MM.1S (cell line): Measurements from ENCODE around the gene LMO7.

Experiments
- EZH2 ChIP-seq: fragments of 300-600 bp; sonication (generic); optimal IDR thresholded peaks from 2 replicates; pipeline ENCODE3; 2017; ENCODE audit warnings: low read depth, mild to moderate bottlenecking, antibody characterized with exemption, low read length, mixed read lengths
- EZH2phosphoT487 ChIP-seq: fragments of 300-600 bp; sonication (generic); IDR thresholded peaks from 2 replicates; pipeline ENCODE4 v1.6.1; 2018; ENCODE audit warnings: antibody characterized with exemption, low read length
- TF ChIP-seq, protein P1 (sequence below): fragments of 300-600 bp; sonication (generic); IDR thresholded peaks from 2 replicates; pipeline ENCODE4 v1.5.1; 2016; ENCODE audit warnings: antibody characterized with exemption, low read length, mixed read lengths

DNA sequence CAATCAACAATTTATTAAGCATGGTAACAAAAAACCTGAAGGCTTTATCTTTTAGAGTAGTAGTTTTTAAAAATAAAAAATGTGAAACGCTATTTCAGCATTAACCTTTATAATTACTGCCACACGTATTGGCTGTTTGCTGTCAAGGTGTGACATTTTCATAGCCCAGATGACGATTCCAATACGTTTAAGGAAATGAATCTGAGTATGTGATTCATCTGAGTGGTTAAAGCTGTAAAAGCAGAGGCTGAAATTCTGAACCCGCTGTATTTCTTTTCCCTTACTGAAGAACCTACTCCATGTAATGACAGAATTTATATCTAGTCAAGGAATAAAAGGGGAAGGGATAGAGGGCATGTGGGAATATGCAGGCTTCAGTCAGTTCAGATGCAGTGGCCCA, 166.0 kb downstream of the LMO7 start:
- TF ChIP-seq, protein P1, sequence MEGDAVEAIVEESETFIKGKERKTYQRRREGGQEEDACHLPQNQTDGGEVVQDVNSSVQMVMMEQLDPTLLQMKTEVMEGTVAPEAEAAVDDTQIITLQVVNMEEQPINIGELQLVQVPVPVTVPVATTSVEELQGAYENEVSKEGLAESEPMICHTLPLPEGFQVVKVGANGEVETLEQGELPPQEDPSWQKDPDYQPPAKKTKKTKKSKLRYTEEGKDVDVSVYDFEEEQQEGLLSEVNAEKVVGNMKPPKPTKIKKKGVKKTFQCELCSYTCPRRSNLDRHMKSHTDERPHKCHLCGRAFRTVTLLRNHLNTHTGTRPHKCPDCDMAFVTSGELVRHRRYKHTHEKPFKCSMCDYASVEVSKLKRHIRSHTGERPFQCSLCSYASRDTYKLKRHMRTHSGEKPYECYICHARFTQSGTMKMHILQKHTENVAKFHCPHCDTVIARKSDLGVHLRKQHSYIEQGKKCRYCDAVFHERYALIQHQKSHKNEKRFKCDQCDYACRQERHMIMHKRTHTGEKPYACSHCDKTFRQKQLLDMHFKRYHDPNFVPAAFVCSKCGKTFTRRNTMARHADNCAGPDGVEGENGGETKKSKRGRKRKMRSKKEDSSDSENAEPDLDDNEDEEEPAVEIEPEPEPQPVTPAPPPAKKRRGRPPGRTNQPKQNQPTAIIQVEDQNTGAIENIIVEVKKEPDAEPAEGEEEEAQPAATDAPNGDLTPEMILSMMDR, result no peak
- TF ChIP-seq EZH2, result no peak
- no peak for TF ChIP-seq EZH2phosphoT487
